Testis (tissue), 3 donors: ENCODE results near the gene KCNJ16. TPM values are rescaled to one million over a fixed set of nuclear protein-coding genes. Genes with fewer than 3 reads are reported as not detected.

Source experiments
- DNase-seq: peaks from one replicate; pipeline ENCODE4 v3.0.0-alpha.2; 2019
- H3K27ac ChIP-seq, 2 donors: fragments of 200-600 bp; sonication (generic); one replicate each; pipeline ENCODE4 v1.5.1; 2019
- H3K27me3 ChIP-seq: fragments of 200-600 bp; sonication (generic); one replicate; pipeline ENCODE4 v1.5.1; 2019
- H3K36me3 ChIP-seq: fragments of 200-600 bp; sonication (generic); one replicate; pipeline ENCODE4 v1.5.1; 2017; ENCODE audit warnings: low read depth; ENCODE audit errors: missing control alignments
- H3K4me1 ChIP-seq: fragments of 200-600 bp; sonication (generic); one replicate; pipeline ENCODE4 v1.5.1; 2019
- H3K4me3 ChIP-seq, 2 donors: fragments of 200-600 bp; sonication (generic); one replicate each; pipeline ENCODE4 v1.5.1; 2017 to 2019
- H3K9me3 ChIP-seq: fragments of 200-600 bp; sonication (generic); one replicate; pipeline ENCODE4 v1.5.1; 2017
- CTCF ChIP-seq, 3 experiments: fragments of 450-650 bp in 2 of 3; fragments of 200-600 bp in 1 of 3; sonication (generic) in 1 of 3; IDR thresholded peaks; one replicate each; pipeline ENCODE4 v1.5.1; 2016 to 2019; ENCODE audit warnings: antibody characterized with exemption in 3 of 3, mild to moderate bottlenecking in 2 of 3, moderate library complexity in 1 of 3
- POLR2A ChIP-seq: fragments of 450-650 bp; IDR thresholded peaks from one replicate; pipeline ENCODE4 v1.6.1; 2017; ENCODE audit warnings: antibody characterized with exemption, mild to moderate bottlenecking, moderate library complexity
- WGBS, 2 donors: methylation state at CpG; one replicate each; pipeline ENCODE4 v1.1.5; 2018; 5-methylcytosine and 5-hydroxymethylcytosine counted together
- intact Hi-C: fragments of 100-400 bp; cut with DNase I; formaldehyde crosslinking; loops from one replicate; pipeline ENCODE4 v1.15.1; 2023; ENCODE audit warnings: low total_unique reads
- polyA plus RNA-seq: library from polyadenylated mRNA; stranded (reverse); fragments of 350-450 nt; fragmentation: Illumina TruSeq; extraction: RNeasy Lipid Tissue Mini Kit (QIAGEN cat#74804); gene quantifications from one replicate; pipeline ENCODE4 v1.2.3, GENCODE V29; 2014; ENCODE audit warnings: low read depth, low replicate concordance; ENCODE audit not compliant: insufficient read depth
- total RNA-seq, 2 donors: library from RNA; depleted of rRNA; stranded (reverse); fragments of >200 nt; gene quantifications; one replicate each; pipeline ENCODE4 v1.2.3, GENCODE V29; 2016

KCNJ16 gene
- total and polyA plus RNA-seq, 3 donors from 2014 or later = 2.0 to 3.7 (median 2.2) TPM

GRCh38 chr17:70158180-70158579 is 83.2 kb downstream of the KCNJ16 start:
- H3K36me3 ChIP-seq = no peaks in the 10 kb centered on the region
- no peaks in the 10 kb centered on the region for H3K27me3 ChIP-seq
- WGBS, 2 donors = 84 to 90% methylated on average over 4 of the region's 4 CpGs
- no peak overlapping the region for H3K27ac ChIP-seq
- no peak overlapping the region for H3K4me3 ChIP-seq
- TF ChIP-seq CTCF (IDR thresholded peaks at IDR 0.05) = no peak
- TF ChIP-seq POLR2A = no peak
- no peaks in the 10 kb centered on the region for H3K9me3 ChIP-seq
- intact Hi-C loops = no loop called here
- H3K4me1 ChIP-seq = no peaks in the 10 kb centered on the region
- DNase-seq = no peak

GRCh38 chr17:70158591-70158990 is 83.6 kb downstream of the KCNJ16 start:
- Histone ChIP-seq H3K27me3 (no peaks in the 10 kb centered on the region), H3K36me3 (no peaks in the 10 kb centered on the region), H3K9me3 (no peaks in the 10 kb centered on the region), H3K27ac (no peak overlapping the region), H3K4me1 (no peaks in the 10 kb centered on the region), H3K4me3 (no peak overlapping the region)
- WGBS, 2 donors = 84 to 88% methylated on average over 6 of the region's 6 CpGs
- no peak for DNase-seq
- intact Hi-C loops = no loop called here
- TF ChIP-seq CTCF (IDR thresholded peaks at IDR 0.05) (no peak), POLR2A (no peak)

- Histone ChIP-seq H3K9me3 (no peaks in the 10 kb centered on the region), H3K4me3 (no peak overlapping the region), H3K27me3 (no peaks in the 10 kb centered on the region), H3K36me3 (no peaks in the 10 kb centered on the region), H3K4me1 (no peaks in the 10 kb centered on the region), H3K27ac (no peak overlapping the region)
- DNase-seq = no peak
- TF ChIP-seq CTCF (IDR thresholded peaks at IDR 0.05) = no peak
- no peak for TF ChIP-seq POLR2A
- intact Hi-C loops = no loop called here
- WGBS, 2 donors = 77 to 83% methylated on average over 2 of the region's 2 CpGs
Observed at GRCh38 chr17:70159980-70160379, 85.0 kb downstream of the KCNJ16 start.

GRCh38 chr17:70161519-70161918 is 86.5 kb downstream of the KCNJ16 start:
- no peak for DNase-seq
- H3K27me3 ChIP-seq = no peaks in the 10 kb centered on the region
- TF ChIP-seq POLR2A (no peak), CTCF (IDR thresholded peaks at IDR 0.05) (no peak)
- H3K27ac ChIP-seq = no peak overlapping the region
- H3K4me1 ChIP-seq = no peaks in the 10 kb centered on the region
- H3K36me3 ChIP-seq = no peaks in the 10 kb centered on the region
- 79 to 85% methylated on average over 1 of the region's 1 CpG for whole genome bisulfite sequencing, 2 donors
- intact Hi-C loops = no loop called here
- no peaks in the 10 kb centered on the region for H3K9me3 ChIP-seq
- no peak overlapping the region for H3K4me3 ChIP-seq

- no peak for DNase-seq
- Histone ChIP-seq H3K27ac (no peak overlapping the region), H3K4me1 (no peaks in the 10 kb centered on the region), H3K36me3 (no peaks in the 10 kb centered on the region), H3K9me3 (no peaks in the 10 kb centered on the region), H3K27me3 (no peaks in the 10 kb centered on the region), H3K4me3 (no peak overlapping the region)
- intact Hi-C loops = no loop called here
- TF ChIP-seq POLR2A (no peak), CTCF (IDR thresholded peaks at IDR 0.05) (no peak)
- WGBS, 2 donors = 88% methylated on average over 2 of the region's 2 CpGs
Observed at GRCh38 chr17:70165383-70165782, 90.4 kb downstream of the KCNJ16 start.
